ENCODE results near the gene ADAT2. TPM values are rescaled to one million over a fixed set of nuclear protein-coding genes. Genes with fewer than 3 reads are reported as not detected.
A peak's percentile ranks its signal among the peaks of the same experiment; 100 is the strongest.
"Not testable (repeated sequence)": the region's sequence is repeated elsewhere in the genome, so short reads cannot be mapped to it uniquely, and the experiment has no call there.

ADAT2 gene
- total RNA-seq, 1 donor = 8.1 TPM

- Histone ChIP-seq H3K4me3 (ENCODE audit: low read length) (peak overlapping the region; percentile 85), H3K27me3 (ENCODE audit: insufficient read depth, low read length) (no peaks in the 10 kb centered on the region), H3K9me3 (ENCODE audit: low read depth, low read length) (no peaks in the 10 kb centered on the region), H3K4me1 (ENCODE audit: insufficient read depth, low read length) (peaks cover 21% of the 10 kb centered on the region)
Measured at GRCh38 chr6:143451531-143451930, 1.0 kb upstream of the ADAT2 start.

DNA sequence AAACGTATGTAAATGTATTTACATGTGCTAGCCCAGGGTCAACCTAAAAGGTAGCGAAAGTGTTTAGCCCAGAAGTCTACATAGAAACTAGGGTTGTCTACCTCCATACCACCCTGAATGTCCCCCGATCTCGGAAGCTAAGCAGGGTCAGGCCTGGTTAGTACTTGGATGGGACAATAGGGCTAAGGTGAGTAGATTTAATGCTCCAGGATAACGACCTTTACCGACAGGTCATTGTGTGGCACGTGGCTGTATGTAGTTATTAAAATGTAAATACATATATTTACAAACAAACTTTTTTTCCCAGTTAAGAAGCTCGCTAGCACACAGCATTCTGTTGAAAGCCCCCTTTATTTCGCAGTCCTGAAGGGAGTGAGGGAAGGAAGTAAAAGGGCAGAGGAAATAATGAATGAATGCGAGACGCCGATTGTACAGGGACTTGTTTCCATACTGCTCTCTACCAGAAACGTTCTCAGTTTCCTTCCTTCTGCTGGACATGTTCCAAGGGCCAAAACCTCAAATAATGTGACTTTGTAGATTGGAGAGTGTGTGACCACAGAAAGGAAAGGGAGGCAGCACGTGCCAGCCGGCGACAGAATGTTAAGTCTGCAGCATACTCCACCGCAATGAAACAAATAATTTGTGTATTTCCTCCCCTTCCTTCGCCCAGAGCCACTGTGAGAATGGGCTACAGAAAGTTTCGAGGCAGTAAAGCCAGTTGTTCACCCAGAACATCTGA lies 612 bp downstream of the ADAT2 start:
- H3K27me3 ChIP-seq (ENCODE audit: insufficient read depth, low read length) = no peaks in the 10 kb centered on the region
- H3K9me3 ChIP-seq (ENCODE audit: low read depth, low read length) = no peaks in the 10 kb centered on the region
- peak overlapping the region; percentile 85 for H3K4me3 ChIP-seq (ENCODE audit: low read length)
- H3K4me1 ChIP-seq (ENCODE audit: insufficient read depth, low read length) = peaks cover 21% of the 10 kb centered on the region

- no peaks in the 10 kb centered on the region for H3K27me3 ChIP-seq (ENCODE audit: insufficient read depth, low read length)
- H3K9me3 ChIP-seq (ENCODE audit: low read depth, low read length) = no peaks in the 10 kb centered on the region
- peaks cover 21% of the 10 kb centered on the region for H3K4me1 ChIP-seq (ENCODE audit: insufficient read depth, low read length)
- no peak overlapping the region for H3K4me3 ChIP-seq (ENCODE audit: low read length)
Measured at GRCh38 chr6:143449082-143449713, 1.3 kb downstream of the ADAT2 start.

GRCh38 chr6:143447865-143448264 lies 2.6 kb downstream of the ADAT2 start:
- peaks cover 21% of the 10 kb centered on the region for H3K4me1 ChIP-seq (ENCODE audit: insufficient read depth, low read length)
- H3K4me3 ChIP-seq (ENCODE audit: low read length); H3K27me3 ChIP-seq (ENCODE audit: insufficient read depth, low read length); H3K9me3 ChIP-seq (ENCODE audit: low read depth, low read length): not testable (repeated sequence)

DNA sequence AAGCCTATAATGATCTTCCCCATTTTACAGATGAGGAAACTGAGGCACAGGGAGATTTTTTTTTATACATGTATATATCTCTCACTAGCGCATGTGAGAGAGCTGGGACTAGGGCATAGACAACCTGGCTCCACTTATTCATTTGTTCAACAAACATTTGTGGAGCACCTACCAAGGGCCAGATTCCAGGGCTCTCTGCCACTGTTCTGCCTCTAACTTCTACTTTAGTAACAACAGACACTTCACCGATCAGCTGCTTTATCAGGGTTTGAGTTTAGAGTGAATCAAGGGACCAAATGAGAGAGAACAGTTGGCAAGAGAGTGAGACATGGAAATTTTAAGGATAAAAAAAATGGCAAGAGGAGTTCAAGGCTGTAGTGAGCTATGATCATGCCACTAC lies 7.4 kb downstream of the ADAT2 start:
- Histone ChIP-seq H3K27me3 (ENCODE audit: insufficient read depth, low read length) (no peaks in the 10 kb centered on the region), H3K9me3 (ENCODE audit: low read depth, low read length) (no peaks in the 10 kb centered on the region), H3K4me3 (ENCODE audit: low read length) (no peak overlapping the region), H3K4me1 (ENCODE audit: insufficient read depth, low read length) (no peaks in the 10 kb centered on the region)

GRCh38 chr6:143441680-143442545 lies 8.6 kb downstream of the ADAT2 start:
- Histone ChIP-seq H3K4me3 (ENCODE audit: low read length) (no peak overlapping the region), H3K4me1 (ENCODE audit: insufficient read depth, low read length) (no peaks in the 10 kb centered on the region), H3K9me3 (ENCODE audit: low read depth, low read length) (no peaks in the 10 kb centered on the region), H3K27me3 (ENCODE audit: insufficient read depth, low read length) (no peaks in the 10 kb centered on the region)

DNA sequence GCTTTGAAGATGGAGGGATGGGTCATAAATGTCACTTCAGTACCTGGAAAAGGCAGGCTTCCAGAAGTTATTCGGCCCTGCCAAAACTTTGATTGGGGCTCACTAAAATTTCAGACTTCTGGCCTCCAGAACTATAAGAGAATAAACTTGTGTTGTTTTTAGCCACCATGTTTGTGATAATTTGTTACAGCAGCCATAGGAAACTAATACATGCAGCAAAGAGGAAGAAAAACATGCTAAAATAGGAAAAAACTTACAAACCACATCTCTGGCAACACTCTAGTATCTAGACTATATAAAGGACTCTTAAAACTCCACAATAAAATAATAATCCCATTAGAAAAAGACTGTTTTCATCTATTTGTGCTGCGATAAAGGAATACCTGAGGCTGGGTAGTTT lies 9.5 kb downstream of the ADAT2 start:
- H3K4me3 ChIP-seq (ENCODE audit: low read length) = no peak overlapping the region
- H3K4me1 ChIP-seq (ENCODE audit: insufficient read depth, low read length) = no peaks in the 10 kb centered on the region
- H3K27me3 ChIP-seq (ENCODE audit: insufficient read depth, low read length) = no peaks in the 10 kb centered on the region
- H3K9me3 ChIP-seq (ENCODE audit: low read depth, low read length) = no peaks in the 10 kb centered on the region

GRCh38 chr6:143432588-143432987 lies 17.9 kb downstream of the ADAT2 start:
- Histone ChIP-seq H3K4me1 (ENCODE audit: insufficient read depth, low read length) (no peaks in the 10 kb centered on the region), H3K27me3 (ENCODE audit: insufficient read depth, low read length) (no peaks in the 10 kb centered on the region), H3K4me3 (ENCODE audit: low read length) (no peak overlapping the region), H3K9me3 (ENCODE audit: low read depth, low read length) (no peaks in the 10 kb centered on the region)

GRCh38 chr6:143431226-143431625 lies 19.3 kb downstream of the ADAT2 start:
- Histone ChIP-seq H3K4me3 (ENCODE audit: low read length) (no peak overlapping the region), H3K9me3 (ENCODE audit: low read depth, low read length) (no peaks in the 10 kb centered on the region), H3K27me3 (ENCODE audit: insufficient read depth, low read length) (no peaks in the 10 kb centered on the region), H3K4me1 (ENCODE audit: insufficient read depth, low read length) (no peaks in the 10 kb centered on the region)

- no peaks in the 10 kb centered on the region for H3K9me3 ChIP-seq (ENCODE audit: low read depth, low read length)
- no peaks in the 10 kb centered on the region for H3K4me1 ChIP-seq (ENCODE audit: insufficient read depth, low read length)
- H3K27me3 ChIP-seq (ENCODE audit: insufficient read depth, low read length) = no peaks in the 10 kb centered on the region
- no peak overlapping the region for H3K4me3 ChIP-seq (ENCODE audit: low read length)
Measured at GRCh38 chr6:143429970-143430369, 20.5 kb downstream of the ADAT2 start.

DNA sequence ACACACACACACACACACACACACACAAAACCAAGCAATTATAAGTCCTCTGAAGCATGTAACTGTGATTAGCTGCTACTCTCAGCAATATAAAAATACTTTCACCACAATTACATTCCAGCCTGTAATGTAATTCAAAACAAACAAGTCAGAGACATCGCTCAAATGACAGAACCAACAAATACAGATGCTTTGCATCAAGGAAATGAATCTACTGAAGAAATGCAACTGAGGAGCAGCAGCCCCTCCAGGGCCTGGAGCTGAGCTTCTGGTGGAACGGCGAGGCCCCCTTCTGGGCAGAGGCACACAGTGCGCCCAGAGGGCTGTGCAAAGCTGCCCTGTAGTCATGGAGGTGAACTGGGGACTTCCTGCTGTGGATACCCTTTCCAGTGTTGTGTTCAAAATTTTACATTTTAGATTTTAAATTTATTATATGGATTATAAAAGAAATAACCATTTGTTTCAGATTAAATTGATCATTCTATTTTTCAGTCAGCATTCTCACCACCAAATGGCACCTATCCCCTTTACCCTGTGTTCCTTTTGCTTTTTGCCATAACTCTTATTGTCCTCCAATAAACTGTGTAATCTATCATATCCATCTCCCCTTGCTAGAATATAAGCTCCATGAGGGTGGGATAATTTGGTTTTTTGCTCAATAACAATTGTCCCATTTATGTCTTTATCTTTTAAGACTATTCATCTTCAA lies 23.2 kb downstream of the ADAT2 start:
- H3K27me3 ChIP-seq (ENCODE audit: insufficient read depth, low read length) = no peaks in the 10 kb centered on the region
- no peak overlapping the region for H3K4me3 ChIP-seq (ENCODE audit: low read length)
- H3K9me3 ChIP-seq (ENCODE audit: low read depth, low read length) = no peaks in the 10 kb centered on the region

GRCh38 chr6:143426026-143426425 lies 24.5 kb downstream of the ADAT2 start:
- Histone ChIP-seq H3K4me1 (ENCODE audit: insufficient read depth, low read length) (no peaks in the 10 kb centered on the region), H3K9me3 (ENCODE audit: low read depth, low read length) (no peaks in the 10 kb centered on the region), H3K4me3 (ENCODE audit: low read length) (no peak overlapping the region), H3K27me3 (ENCODE audit: insufficient read depth, low read length) (no peaks in the 10 kb centered on the region)

More for the DNA sequence above, 23.2 kb downstream of the ADAT2 start:
- H3K4me1 ChIP-seq (ENCODE audit: insufficient read depth, low read length) = no peaks in the 10 kb centered on the region

DNA sequence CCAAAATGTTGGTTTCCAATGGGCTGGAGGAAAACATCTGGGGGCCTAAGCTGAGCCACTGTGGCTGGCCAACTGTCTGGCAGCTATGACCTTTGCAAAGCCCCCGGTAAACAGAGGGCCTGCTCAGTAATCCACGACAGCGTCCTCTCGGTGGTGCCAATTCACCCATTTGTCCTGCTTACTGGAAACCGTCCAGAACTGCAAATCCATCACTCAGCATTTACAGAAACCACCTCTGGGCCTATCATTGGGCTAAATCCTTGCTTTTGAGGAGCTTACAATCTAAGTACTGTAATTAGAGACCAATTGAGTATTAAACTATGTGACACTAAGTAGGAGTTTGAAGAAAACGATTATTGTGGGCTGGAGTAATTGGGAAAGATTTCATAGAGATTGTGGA lies 31.0 kb downstream of the ADAT2 start:
- no peaks in the 10 kb centered on the region for H3K27me3 ChIP-seq (ENCODE audit: insufficient read depth, low read length)
- H3K4me1 ChIP-seq (ENCODE audit: insufficient read depth, low read length) = no peaks in the 10 kb centered on the region
- no peak overlapping the region for H3K4me3 ChIP-seq (ENCODE audit: low read length)
- no peaks in the 10 kb centered on the region for H3K9me3 ChIP-seq (ENCODE audit: low read depth, low read length)

GRCh38 chr6:143414769-143415168 lies 35.7 kb downstream of the ADAT2 start:
- H3K9me3 ChIP-seq (ENCODE audit: low read depth, low read length) = no peaks in the 10 kb centered on the region
- H3K4me3 ChIP-seq (ENCODE audit: low read length) = no peak overlapping the region
- H3K27me3 ChIP-seq (ENCODE audit: insufficient read depth, low read length) = no peaks in the 10 kb centered on the region
- no peaks in the 10 kb centered on the region for H3K4me1 ChIP-seq (ENCODE audit: insufficient read depth, low read length)

GRCh38 chr6:143410859-143411270 lies 39.6 kb downstream of the ADAT2 start:
- no peaks in the 10 kb centered on the region for H3K4me1 ChIP-seq (ENCODE audit: insufficient read depth, low read length)
- H3K4me3 ChIP-seq (ENCODE audit: low read length) = no peak overlapping the region
- H3K9me3 ChIP-seq (ENCODE audit: low read depth, low read length) = no peaks in the 10 kb centered on the region
- no peaks in the 10 kb centered on the region for H3K27me3 ChIP-seq (ENCODE audit: insufficient read depth, low read length)

All from mononuclear cell (primary cell).